Activated CD8-positive, alpha-beta T cell treated with anti-CD3 and anti-CD28 coated beads for 36 hours (primary cell): ENCODE results near the gene GATAD1. TPM values are rescaled to one million over a fixed set of nuclear protein-coding genes. Genes with fewer than 3 reads are reported as not detected.
"Not testable (repeated sequence)": the region's sequence is repeated elsewhere in the genome, so short reads cannot be mapped to it uniquely, and the experiment has no call there.

Source experiments
- ATAC-seq: fragments of 200-7000 bp; cut with Tn5 transposase; one replicate; pipeline ENCODE4 v1.10.0; 2021; ENCODE audit warnings: mild to moderate bottlenecking, moderate library complexity
- CTCF ChIA-PET: fragments of 350-600 bp; sonication (Branson Sonifier 250); formaldehyde crosslinking; loops from one replicate; lab custom pipeline; 2021; ENCODE audit warnings: antibody characterized with exemption; lab: Charles Lee
- POLR2A ChIA-PET: fragments of 350-600 bp; sonication (Branson Sonifier 250); formaldehyde crosslinking; loops from one replicate; lab custom pipeline; 2021; ENCODE audit warnings: antibody characterized with exemption; lab: Charles Lee
- DNase-seq: peaks from one replicate; pipeline ENCODE4 v3.0.0-alpha.2; 2020
- H3K27ac Mint-ChIP-seq: one replicate; pipeline ENCODE4 v1.8.0; 2021; ENCODE audit warnings: mild to moderate bottlenecking, mixed read lengths
- H3K27me3 Mint-ChIP-seq: one replicate; pipeline ENCODE4 v1.8.0; 2021; ENCODE audit warnings: mixed read lengths
- H3K36me3 Mint-ChIP-seq: one replicate; pipeline ENCODE4 v1.8.0; 2021; ENCODE audit warnings: low read depth, mixed read lengths
- H3K4me1 Mint-ChIP-seq: one replicate; pipeline ENCODE4 v1.8.0; 2021; ENCODE audit warnings: low read depth, mixed read lengths
- H3K4me3 Mint-ChIP-seq: one replicate; pipeline ENCODE4 v1.8.0; 2021; ENCODE audit warnings: mild to moderate bottlenecking, moderate library complexity, mixed read lengths
- H3K9me3 Mint-ChIP-seq: one replicate; pipeline ENCODE4 v1.8.0; 2021; ENCODE audit warnings: mixed read lengths
- CTCF ChIP-seq: fragments of 200-600 bp; IDR thresholded peaks from one replicate; pipeline ENCODE4 v1.8.0; 2022; ENCODE audit warnings: antibody characterized with exemption, mild to moderate bottlenecking
- intact Hi-C: fragments of 100-400 bp; cut with micrococcal nuclease; formaldehyde crosslinking; loops from one replicate; pipeline ENCODE4 v1.10.0; 2022
- total RNA-seq, 2 experiments: library from RNA; stranded (reverse); gene quantifications; one replicate each; pipeline ENCODE4 v1.2.3, GENCODE V29; 2021

The GATAD1 gene
- total RNA-seq, 2 experiments from 2014 or later: 19.7 to 19.8 TPM

DNA sequence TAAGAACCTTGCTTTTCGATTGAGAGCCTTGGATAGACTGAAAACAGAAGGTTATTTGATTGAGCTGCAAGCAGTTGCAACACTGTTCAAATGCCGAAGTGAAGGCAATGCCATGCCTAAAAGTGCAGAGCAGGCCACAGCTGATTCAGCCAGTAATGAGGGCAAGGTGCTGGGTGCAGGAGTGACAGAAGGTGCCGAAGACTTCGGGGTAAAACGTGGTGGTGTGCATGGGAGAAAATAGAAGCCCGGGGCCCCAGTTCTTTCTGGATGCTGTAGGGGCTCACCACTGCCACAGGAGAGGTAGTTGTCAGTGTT is 43.6 kb upstream of the GATAD1 start:
- Mint-ChIP-seq H3K9me3 (no peaks in the 10 kb centered on the region), H3K4me1 (peaks cover 17% of the 10 kb centered on the region), H3K36me3 (peaks cover 4% of the 10 kb centered on the region), H3K27ac (no peak overlapping the region), H3K27me3 (no peaks in the 10 kb centered on the region), H3K4me3 (no peak overlapping the region)
- CTCF ChIA-PET: interaction anchor here (1.0 kb wide), 1 partner anchor 20 kb away, joined by 3 read pairs; no protein-coding TSS in a partner anchor
- ATAC-seq (peak; percentile 22), DNase-seq (no peak)
- POLR2A ChIA-PET: no interaction called here
- intact Hi-C loops: no loop called here
- TF ChIP-seq CTCF: no peak

DNA sequence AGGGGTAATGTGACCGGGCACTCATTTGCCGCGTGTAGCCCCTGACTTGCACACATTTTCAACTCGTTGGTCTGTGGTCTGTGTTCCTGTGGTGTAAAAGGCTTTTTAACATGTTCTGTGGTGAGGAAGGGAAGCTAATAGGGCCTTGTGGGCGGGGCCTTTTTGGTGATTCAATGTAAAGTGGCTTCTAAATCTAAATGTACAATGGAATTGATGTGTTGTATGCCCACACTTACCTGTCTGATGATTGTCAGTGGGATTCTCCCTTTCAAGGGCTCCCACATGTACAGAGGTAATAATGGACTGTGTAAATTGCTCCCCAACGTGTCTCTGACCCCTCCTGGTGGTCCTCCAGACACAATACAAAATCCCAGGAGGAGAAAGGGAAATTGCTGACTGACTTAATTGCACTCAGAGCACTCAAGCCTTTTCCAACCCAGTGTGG is 43.1 kb upstream of the GATAD1 start:
- ATAC-seq (peak; percentile 84), DNase-seq (peak; percentile 82)
- peaks cover 2% of the 10 kb centered on the region for H3K36me3 Mint-ChIP-seq
- H3K4me1 Mint-ChIP-seq: peaks cover 17% of the 10 kb centered on the region
- no peak overlapping the region for H3K4me3 Mint-ChIP-seq
- ChIA-PET POLR2A (interaction anchor here (1.2 kb wide), 1 partner anchor 44 kb away, joined by 4 read pairs; the partner anchor contains the start of gene GATAD1), CTCF (interaction anchor here (0.8 to 1.0 kb wide), 3 partner anchors 13 to 43 kb away, joined by 3 to 5 read pairs (median 4); partner anchors contain the start of gene GATAD1)
- H3K27ac Mint-ChIP-seq: peak overlapping the region; percentile 5
- no peaks in the 10 kb centered on the region for H3K27me3 Mint-ChIP-seq
- no peaks in the 10 kb centered on the region for H3K9me3 Mint-ChIP-seq
- no peak for TF ChIP-seq CTCF
- intact Hi-C loops: no loop called here

GRCh38 chr7:92409357-92409756 is 37.9 kb upstream of the GATAD1 start:
- H3K4me1 Mint-ChIP-seq: peaks cover 4% of the 10 kb centered on the region
- ATAC-seq (no peak), DNase-seq (no peak)
- intact Hi-C loops: no loop called here
- TF ChIP-seq CTCF: no peak
- H3K4me3 Mint-ChIP-seq: no peak overlapping the region
- ChIA-PET CTCF (no interaction called here), POLR2A (no interaction called here)
- no peak overlapping the region for H3K27ac Mint-ChIP-seq
- peaks cover 18% of the 10 kb centered on the region for H3K27me3 Mint-ChIP-seq
- H3K36me3 Mint-ChIP-seq: no peaks in the 10 kb centered on the region
- peaks cover 3% of the 10 kb centered on the region for H3K9me3 Mint-ChIP-seq

DNA sequence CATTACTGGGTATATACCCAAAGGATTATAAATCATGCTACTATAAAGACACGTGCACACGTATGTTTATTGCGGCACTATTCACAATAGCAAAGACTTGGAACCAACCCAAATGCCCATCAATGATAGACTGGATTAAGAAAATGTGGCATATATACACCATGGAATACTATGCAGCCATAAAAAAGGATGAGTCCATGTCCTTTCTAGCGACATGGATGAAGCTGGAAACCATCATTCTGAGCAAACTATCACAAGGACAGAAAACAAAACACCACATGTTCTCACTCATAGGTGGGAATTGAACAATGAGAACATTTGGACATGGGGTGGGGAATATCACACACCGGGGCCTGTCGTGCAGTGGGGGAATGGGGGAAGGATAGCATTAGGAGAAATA is 37.1 kb upstream of the GATAD1 start:
- H3K27me3 Mint-ChIP-seq: peaks cover 18% of the 10 kb centered on the region
- H3K4me1 Mint-ChIP-seq, H3K9me3 Mint-ChIP-seq, H3K27ac Mint-ChIP-seq, intact Hi-C loops, POLR2A ChIA-PET, H3K4me3 Mint-ChIP-seq, DNase-seq, H3K36me3 Mint-ChIP-seq, ATAC-seq: not testable (repeated sequence)
- CTCF ChIA-PET: interaction anchor here (1.1 to 2.0 kb wide), 2 partner anchors 14 to 19 kb away, joined by 3 to 10 read pairs; no protein-coding TSS in a partner anchor

DNA sequence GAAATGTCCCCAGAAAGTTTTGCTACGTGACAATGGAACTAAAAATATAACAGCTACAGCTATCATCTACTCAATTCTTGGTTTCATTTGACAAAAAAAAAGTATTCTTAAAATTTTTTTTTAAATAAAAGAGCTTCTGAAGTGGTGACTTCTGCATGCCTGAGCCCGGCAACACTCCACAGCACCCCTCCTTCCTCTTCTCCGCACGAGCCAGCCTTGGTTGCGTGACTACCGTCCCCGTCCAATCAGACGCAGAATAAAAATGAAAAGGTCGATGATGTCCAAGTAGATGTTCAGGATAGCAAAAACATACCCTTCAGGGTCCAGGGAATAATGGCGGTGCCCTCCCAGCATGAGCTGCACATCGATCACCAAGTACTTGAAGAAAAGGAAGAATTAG is 34.5 kb upstream of the GATAD1 start:
- Mint-ChIP-seq H3K4me3 (no peak overlapping the region), H3K36me3 (no peaks in the 10 kb centered on the region), H3K9me3 (peaks cover 3% of the 10 kb centered on the region), H3K27ac (no peak overlapping the region), H3K27me3 (peaks cover 18% of the 10 kb centered on the region), H3K4me1 (no peaks in the 10 kb centered on the region)
- ATAC-seq (no peak), DNase-seq (no peak)
- ChIA-PET POLR2A (no interaction called here), CTCF (interaction anchor here (1.8 to 4.6 kb wide), 2 partner anchors 11 to 34 kb away, joined by 7 to 38 read pairs; partner anchors contain the start of gene GATAD1)
- TF ChIP-seq CTCF: no peak
- intact Hi-C loops: no loop called here
